GM19099 (cell line): ENCODE results near the gene SPATA46.

Experiments used
- POLR2A ChIP-seq: IDR thresholded peaks from 3 replicates; pipeline ENCODE4 v1.6.1; 2011; ENCODE audit warnings: low read depth; ENCODE audit not compliant: insufficient read length; ENCODE audit errors: extremely low read depth

SPATA46 gene

GRCh38 chr1:162397943-162398560, 21.4 kb upstream of the SPATA46 start:
- TF ChIP-seq POLR2A, result no peak

- no peak for TF ChIP-seq POLR2A
Observed at GRCh38 chr1:162397039-162397448, 20.4 kb upstream of the SPATA46 start.

- TF ChIP-seq POLR2A, result no peak
Observed at GRCh38 chr1:162396201-162396906, 19.7 kb upstream of the SPATA46 start.

- TF ChIP-seq POLR2A, result no peak
Observed at GRCh38 chr1:162391790-162392563, 15.3 kb upstream of the SPATA46 start.

- TF ChIP-seq POLR2A, result no peak
Observed at GRCh38 chr1:162390396-162391185, 13.9 kb upstream of the SPATA46 start.

- no peak for TF ChIP-seq POLR2A
Observed at GRCh38 chr1:162389971-162390370, 13.3 kb upstream of the SPATA46 start.

GRCh38 chr1:162389021-162389818, 12.6 kb upstream of the SPATA46 start:
- TF ChIP-seq POLR2A, result no peak

- TF ChIP-seq POLR2A, result no peak
Observed at GRCh38 chr1:162388615-162389014, 12.0 kb upstream of the SPATA46 start.

GRCh38 chr1:162388083-162388594, 11.5 kb upstream of the SPATA46 start:
- TF ChIP-seq POLR2A, result no peak

- no peak for TF ChIP-seq POLR2A
Observed at GRCh38 chr1:162387226-162388082, 10.8 kb upstream of the SPATA46 start.

GRCh38 chr1:162386292-162387225, 9.9 kb upstream of the SPATA46 start:
- no peak for TF ChIP-seq POLR2A

GRCh38 chr1:162385702-162386101, 9.0 kb upstream of the SPATA46 start:
- TF ChIP-seq POLR2A, result no peak

- TF ChIP-seq POLR2A, result no peak
Observed at GRCh38 chr1:162385280-162385623, 8.6 kb upstream of the SPATA46 start.
